Vagina (tissue), 2 donors: ENCODE measurements around the gene FAM110C. TPM values are rescaled to one million over a fixed set of nuclear protein-coding genes. Genes with fewer than 3 reads are reported as not detected.
A peak's percentile ranks its signal among the peaks of the same experiment; 100 is the strongest.

Experiments used
- DNase-seq, 2 donors: peaks; one replicate each; pipeline ENCODE4 v3.0.0-alpha.2; 2017; ENCODE audit errors: extremely low spot score in 2 of 2
- H3K27ac ChIP-seq: fragments of 200-600 bp; sonication (generic); one replicate; pipeline ENCODE4 v1.5.1; 2019
- H3K27me3 ChIP-seq: fragments of 200-600 bp; sonication (generic); one replicate; pipeline ENCODE4 v1.5.1; 2019
- H3K36me3 ChIP-seq, 2 donors: fragments of 200-600 bp; sonication (generic); one replicate each; pipeline ENCODE4 v1.5.1; 2017 to 2019
- H3K4me1 ChIP-seq: fragments of 200-600 bp; sonication (generic); one replicate; pipeline ENCODE4 v1.5.1; 2019
- H3K4me3 ChIP-seq, 2 donors: fragments of 200-600 bp; sonication (generic); 1 replicate in 1 of 2; 2 replicates in 1 of 2; pipeline ENCODE4 v1.5.1; 2016 to 2019
- H3K9me3 ChIP-seq: fragments of 200-600 bp; sonication (generic); one replicate; pipeline ENCODE4 v1.5.1; 2019
- CTCF ChIP-seq, 3 experiments: fragments of 450-650 bp in 2 of 3; fragments of 200-600 bp in 1 of 3; sonication (generic) in 1 of 3; IDR thresholded peaks; one replicate each; pipeline ENCODE4 v1.5.1; 2017 to 2019; ENCODE audit warnings: antibody characterized with exemption in 3 of 3, mild to moderate bottlenecking in 2 of 3, moderate library complexity in 2 of 3
- POLR2A ChIP-seq, 2 donors: fragments of 450-650 bp; IDR thresholded peaks; one replicate each; pipeline ENCODE4 v1.6.1; 2017; ENCODE audit warnings: antibody characterized with exemption in 2 of 2, mild to moderate bottlenecking in 2 of 2, moderate library complexity in 2 of 2
- POLR2AphosphoS5 ChIP-seq, 2 donors: sonication (generic); formaldehyde crosslinking; IDR thresholded peaks; one replicate each; pipeline ENCODE4 v1.9.0; 2017; ENCODE audit warnings: antibody characterized with exemption in 2 of 2, mild to moderate bottlenecking in 2 of 2, low read depth in 1 of 2; ENCODE audit not compliant: insufficient read depth in 1 of 2
- intact Hi-C: fragments of 100-400 bp; cut with DNase I; formaldehyde crosslinking; loops from one replicate; pipeline ENCODE4 v1.15.1; 2023
- total RNA-seq: library from RNA; depleted of rRNA; stranded (reverse); fragments of >200 nt; gene quantifications from one replicate; pipeline ENCODE4 v1.2.3, GENCODE V29; 2016

Gene FAM110C
- total RNA-seq, 1 donor from 2014 or later, result 27.3 TPM

- DNase-seq, result no peak
- no peaks in the 10 kb centered on the region for H3K9me3 ChIP-seq
- intact Hi-C loops, result no loop called here
- H3K27ac ChIP-seq, result no peak overlapping the region
- no peaks in the 10 kb centered on the region for H3K27me3 ChIP-seq
- H3K4me3 ChIP-seq, result no peak overlapping the region
- no peaks in the 10 kb centered on the region for H3K36me3 ChIP-seq
- peaks cover 5% of the 10 kb centered on the region for H3K4me1 ChIP-seq
- TF ChIP-seq POLR2A (IDR thresholded peaks at IDR 0.05) (no peak), POLR2AphosphoS5 (IDR thresholded peaks at IDR 0.05; ENCODE audit: insufficient read depth in 1 of 2, low read depth in 1 of 2) (peak in 1 of 2 donors; percentile 76), CTCF (IDR thresholded peaks at IDR 0.05) (no peak)
Observed at GRCh38 chr2:33620-34019, 12.7 kb downstream of the FAM110C start.

DNA sequence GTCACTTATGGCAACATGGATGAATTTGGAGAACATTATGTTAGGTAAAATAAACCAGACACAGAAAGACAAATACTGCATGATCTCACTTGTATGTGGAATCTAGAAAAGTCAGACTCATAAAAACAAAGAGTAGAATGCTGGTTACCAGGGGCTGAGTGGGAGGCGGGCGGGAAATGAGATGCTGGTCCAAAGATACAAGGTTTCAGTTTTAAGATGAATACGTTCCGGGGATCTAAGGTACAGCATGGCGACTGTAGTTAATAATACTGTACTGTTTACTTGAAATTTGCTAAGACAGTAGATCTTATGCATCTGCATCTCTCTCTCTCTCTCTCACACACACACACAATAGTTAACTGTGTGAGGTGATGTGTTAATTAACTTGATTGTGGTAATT lies 14.2 kb downstream of the FAM110C start:
- Histone ChIP-seq H3K4me1 (peaks cover 6% of the 10 kb centered on the region), H3K27ac (no peak overlapping the region), H3K27me3 (no peaks in the 10 kb centered on the region), H3K36me3 (no peaks in the 10 kb centered on the region), H3K4me3 (no peak overlapping the region), H3K9me3 (no peaks in the 10 kb centered on the region)
- DNase-seq, result no peak
- intact Hi-C loops, result no loop called here
- TF ChIP-seq CTCF (IDR thresholded peaks at IDR 0.05), result no peak

DNA sequence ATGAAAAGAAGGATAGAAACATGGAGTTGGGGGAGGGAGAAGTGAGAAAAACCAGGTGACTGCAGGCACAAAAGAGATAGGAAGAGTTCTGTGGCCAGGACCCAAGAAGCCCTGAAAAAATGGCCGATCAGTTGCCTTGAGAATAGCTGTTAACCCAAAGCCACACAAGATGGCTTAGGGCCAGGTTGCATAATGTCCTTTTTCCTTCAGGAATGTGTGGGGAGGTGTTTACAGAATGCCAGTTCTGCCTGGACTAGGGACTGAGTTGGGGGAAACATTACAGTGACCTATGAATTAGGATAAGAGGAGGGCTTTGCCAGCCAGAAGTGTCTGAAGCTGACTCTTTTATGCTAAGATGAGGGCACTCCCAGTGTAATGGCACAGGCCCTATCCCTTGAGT lies 17.1 kb downstream of the FAM110C start:
- H3K4me3 ChIP-seq, result no peak overlapping the region
- no peak overlapping the region for H3K27ac ChIP-seq
- H3K4me1 ChIP-seq, result peaks cover 6% of the 10 kb centered on the region
- no peak for DNase-seq
- intact Hi-C loops, result no loop called here
- no peaks in the 10 kb centered on the region for H3K27me3 ChIP-seq
- H3K9me3 ChIP-seq, result no peaks in the 10 kb centered on the region
- H3K36me3 ChIP-seq, result no peaks in the 10 kb centered on the region
- no peak for TF ChIP-seq POLR2A (IDR thresholded peaks at IDR 0.05)
- no peak for TF ChIP-seq POLR2AphosphoS5 (IDR thresholded peaks at IDR 0.05; ENCODE audit: insufficient read depth in 1 of 2, low read depth in 1 of 2)
- TF ChIP-seq CTCF (IDR thresholded peaks at IDR 0.05), result no peak

GRCh38 chr2:28406-28975 lies 17.8 kb downstream of the FAM110C start:
- H3K4me1 ChIP-seq, result peaks cover 6% of the 10 kb centered on the region
- H3K4me3 ChIP-seq, result no peak overlapping the region
- no peak for DNase-seq
- no peaks in the 10 kb centered on the region for H3K9me3 ChIP-seq
- no peak for TF ChIP-seq POLR2AphosphoS5 (IDR thresholded peaks at IDR 0.05; ENCODE audit: insufficient read depth in 1 of 2, low read depth in 1 of 2)
- no peak for TF ChIP-seq CTCF (IDR thresholded peaks at IDR 0.05)
- no peak for TF ChIP-seq POLR2A (IDR thresholded peaks at IDR 0.05)
- no peaks in the 10 kb centered on the region for H3K36me3 ChIP-seq
- intact Hi-C loops, result no loop called here
- no peaks in the 10 kb centered on the region for H3K27me3 ChIP-seq
- no peak overlapping the region for H3K27ac ChIP-seq

GRCh38 chr2:26891-27290 lies 19.4 kb downstream of the FAM110C start:
- Histone ChIP-seq H3K9me3 (no peaks in the 10 kb centered on the region), H3K36me3 (no peaks in the 10 kb centered on the region), H3K27ac (no peak overlapping the region), H3K4me3 (no peak overlapping the region), H3K4me1 (peaks cover 6% of the 10 kb centered on the region), H3K27me3 (no peaks in the 10 kb centered on the region)
- DNase-seq, result no peak
- intact Hi-C loops, result no loop called here
- no peak for TF ChIP-seq CTCF (IDR thresholded peaks at IDR 0.05)
